Endometrial microvascular endothelial cells (primary cell): ENCODE results near the gene MRPS15. TPM values are rescaled to one million over a fixed set of nuclear protein-coding genes. Genes with fewer than 3 reads are reported as not detected.

Experiments used
- in situ Hi-C: cut with HindIII; loops from 2 replicates; pipeline ENCODE4 v1.10.0; 2017; ENCODE audit warnings: low sequenced_read_pairs, low pct_unique_long_range_greater_than_20kb; ENCODE audit errors: inconsistent ontology term
- total RNA-seq: library from RNA; depleted of rRNA; stranded (reverse); fragments of >200 nt; gene quantifications from one replicate; pipeline ENCODE4 v1.2.3, GENCODE V29; 2015; ENCODE audit errors: inconsistent ontology term

Gene MRPS15
- total RNA-seq, 1 donor from 2014 or later, result 85.2 TPM

GRCh38 chr1:36440646-36441045, 23.5 kb downstream of the MRPS15 start:
- in situ Hi-C loops, result no loop called here

GRCh38 chr1:36440044-36440443, 24.1 kb downstream of the MRPS15 start:
- in situ Hi-C loops, result no loop called here

- in situ Hi-C loops, result no loop called here
Measured at GRCh38 chr1:36438715-36439114, 25.5 kb downstream of the MRPS15 start.

GRCh38 chr1:36436821-36437220, 27.4 kb downstream of the MRPS15 start:
- in situ Hi-C loops, result no loop called here

GRCh38 chr1:36433102-36433501, 31.1 kb downstream of the MRPS15 start:
- in situ Hi-C loops, result no loop called here

- in situ Hi-C loops, result no loop called here
Measured at GRCh38 chr1:36432616-36433015, 31.6 kb downstream of the MRPS15 start.

- in situ Hi-C loops, result no loop called here
Measured at GRCh38 chr1:36425791-36426190, 38.4 kb downstream of the MRPS15 start.

- in situ Hi-C loops, result no loop called here
Measured at GRCh38 chr1:36421649-36422048, 42.5 kb downstream of the MRPS15 start.

GRCh38 chr1:36420836-36421317, 43.3 kb downstream of the MRPS15 start:
- in situ Hi-C loops, result no loop called here

- in situ Hi-C loops, result no loop called here
Measured at GRCh38 chr1:36420409-36420808, 43.8 kb downstream of the MRPS15 start.

GRCh38 chr1:36419569-36419968, 44.6 kb downstream of the MRPS15 start:
- in situ Hi-C loops, result no loop called here

- in situ Hi-C loops, result no loop called here
Measured at GRCh38 chr1:36419140-36419539, 45.0 kb downstream of the MRPS15 start.

GRCh38 chr1:36417931-36418330, 46.3 kb downstream of the MRPS15 start:
- in situ Hi-C loops, result no loop called here

- in situ Hi-C loops, result no loop called here
Measured at GRCh38 chr1:36415661-36416326, 48.4 kb downstream of the MRPS15 start.

GRCh38 chr1:36414384-36414783, 49.8 kb downstream of the MRPS15 start:
- in situ Hi-C loops, result no loop called here

GRCh38 chr1:36411674-36412648, 52.2 kb downstream of the MRPS15 start:
- in situ Hi-C loops, result no loop called here

GRCh38 chr1:36408479-36408878, 55.7 kb downstream of the MRPS15 start:
- in situ Hi-C loops, result no loop called here

GRCh38 chr1:36406440-36406839, 57.7 kb downstream of the MRPS15 start:
- in situ Hi-C loops, result no loop called here
